Fibroblast of pulmonary artery (primary cell): ENCODE results near the gene ETV3.
"Not testable (repeated sequence)": the region's sequence is repeated elsewhere in the genome, so short reads cannot be mapped to it uniquely, and the experiment has no call there.

ENCODE experiments used
- DNase-seq: peaks from one replicate; pipeline ENCODE4 v3.0.0-alpha.2; 2010; ENCODE audit warnings: low read depth
- H3K4me3 ChIP-seq: replicated peaks from 2 replicates; pipeline ENCODE4 v1.5.1; 2011; ENCODE audit warnings: low read depth, mild to moderate bottlenecking, control low read depth, low read length, moderate library complexity
- TF ChIP-seq, protein P1 (sequence below): IDR thresholded peaks from 2 replicates; pipeline ENCODE4 v1.5.1; 2011; ENCODE audit warnings: mild to moderate bottlenecking, control low read depth, low read length, inconsistent platforms; ENCODE audit errors: missing control alignments

Gene ETV3

DNA sequence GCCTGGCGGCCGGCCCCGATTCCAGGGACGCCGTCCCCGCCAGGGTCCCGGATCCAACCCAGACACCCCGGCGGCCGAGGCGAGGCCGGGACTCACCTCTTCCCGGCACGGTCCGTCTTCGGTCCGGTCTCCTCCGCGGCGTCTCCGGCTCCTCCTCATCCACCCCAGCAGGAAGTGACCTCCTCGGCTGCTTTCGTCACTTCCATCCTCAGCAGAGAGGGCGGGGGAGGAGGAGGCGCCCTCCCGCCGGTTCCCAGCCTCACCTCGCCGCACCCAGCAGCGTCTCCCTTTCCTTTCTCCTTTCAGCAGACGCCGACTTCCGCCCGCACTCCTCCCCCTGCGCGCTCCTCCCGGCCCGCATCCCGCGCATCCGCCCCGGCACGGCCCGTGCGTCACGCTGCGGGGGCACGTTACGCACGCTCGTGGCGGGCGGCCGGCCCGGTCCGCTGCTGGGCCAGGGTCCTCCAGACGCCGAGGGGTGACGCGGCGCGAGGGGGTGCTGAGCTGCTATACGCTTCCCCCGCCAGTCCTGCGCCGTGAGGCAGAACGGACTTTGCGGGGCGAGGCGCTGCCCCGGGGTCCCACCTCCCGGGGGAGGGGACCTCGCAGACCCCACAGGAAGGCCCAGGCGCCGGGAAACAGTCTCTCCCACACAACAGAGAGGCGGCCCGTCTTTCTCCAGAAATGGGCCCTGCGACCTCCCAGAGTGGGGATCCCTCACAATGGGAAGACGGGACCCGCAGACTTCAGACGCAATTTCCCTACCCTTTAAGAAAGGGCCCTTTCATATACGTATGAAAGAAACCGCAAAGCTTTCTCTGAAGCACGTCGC lies at the start of gene ETV3:
Gene ETV3 (minus strand): TSS at position 176 of the 832 bp plus-strand sequence. CDS start 2,043 bp downstream, outside the sequence.
- H3K4me3 ChIP-seq, result peak within 1 kb of the TSS; percentile 96
- TF ChIP-seq, protein P1, sequence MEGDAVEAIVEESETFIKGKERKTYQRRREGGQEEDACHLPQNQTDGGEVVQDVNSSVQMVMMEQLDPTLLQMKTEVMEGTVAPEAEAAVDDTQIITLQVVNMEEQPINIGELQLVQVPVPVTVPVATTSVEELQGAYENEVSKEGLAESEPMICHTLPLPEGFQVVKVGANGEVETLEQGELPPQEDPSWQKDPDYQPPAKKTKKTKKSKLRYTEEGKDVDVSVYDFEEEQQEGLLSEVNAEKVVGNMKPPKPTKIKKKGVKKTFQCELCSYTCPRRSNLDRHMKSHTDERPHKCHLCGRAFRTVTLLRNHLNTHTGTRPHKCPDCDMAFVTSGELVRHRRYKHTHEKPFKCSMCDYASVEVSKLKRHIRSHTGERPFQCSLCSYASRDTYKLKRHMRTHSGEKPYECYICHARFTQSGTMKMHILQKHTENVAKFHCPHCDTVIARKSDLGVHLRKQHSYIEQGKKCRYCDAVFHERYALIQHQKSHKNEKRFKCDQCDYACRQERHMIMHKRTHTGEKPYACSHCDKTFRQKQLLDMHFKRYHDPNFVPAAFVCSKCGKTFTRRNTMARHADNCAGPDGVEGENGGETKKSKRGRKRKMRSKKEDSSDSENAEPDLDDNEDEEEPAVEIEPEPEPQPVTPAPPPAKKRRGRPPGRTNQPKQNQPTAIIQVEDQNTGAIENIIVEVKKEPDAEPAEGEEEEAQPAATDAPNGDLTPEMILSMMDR, result no peak

DNA sequence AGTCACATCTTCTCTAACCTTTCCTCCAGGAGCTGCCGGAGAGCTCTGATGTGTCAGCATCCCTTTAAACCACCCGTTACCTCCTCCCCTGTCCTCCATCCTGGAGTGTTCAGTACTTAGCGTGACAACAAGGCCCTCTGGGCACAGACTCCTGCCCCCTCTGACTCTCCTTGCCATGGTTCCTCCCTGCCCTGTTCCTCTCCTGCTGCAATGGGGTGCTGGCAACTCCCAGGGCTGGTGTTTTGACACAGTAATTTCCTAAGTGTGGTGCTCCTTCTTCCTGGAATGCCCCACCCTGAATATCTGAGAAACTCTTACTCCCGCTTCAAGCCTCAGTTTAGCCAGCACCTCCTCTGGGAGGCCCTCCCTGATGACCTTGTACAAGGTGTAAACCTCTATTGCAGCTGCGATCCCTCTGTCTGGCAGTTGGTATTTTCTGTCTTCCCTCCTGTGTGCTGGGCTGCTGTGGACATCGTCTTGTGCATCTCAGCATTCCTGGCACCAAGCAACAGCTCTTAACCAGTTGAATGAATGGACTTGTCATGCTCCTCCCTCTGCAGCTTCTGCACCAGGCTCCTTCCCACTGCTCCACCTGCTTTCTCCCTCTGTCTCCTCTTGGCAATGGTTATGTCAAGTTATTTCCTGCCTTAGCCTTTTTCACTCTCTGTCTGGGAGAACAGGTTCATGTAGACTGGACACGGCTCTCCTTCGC lies 48.2 kb upstream of the ETV3 start:
- no peak for DNase-seq
- no peak overlapping the region for H3K4me3 ChIP-seq
- TF ChIP-seq, protein P1, result no peak

More for the DNA sequence above, at the start of gene ETV3:
- peak; percentile 95 for DNase-seq

DNA sequence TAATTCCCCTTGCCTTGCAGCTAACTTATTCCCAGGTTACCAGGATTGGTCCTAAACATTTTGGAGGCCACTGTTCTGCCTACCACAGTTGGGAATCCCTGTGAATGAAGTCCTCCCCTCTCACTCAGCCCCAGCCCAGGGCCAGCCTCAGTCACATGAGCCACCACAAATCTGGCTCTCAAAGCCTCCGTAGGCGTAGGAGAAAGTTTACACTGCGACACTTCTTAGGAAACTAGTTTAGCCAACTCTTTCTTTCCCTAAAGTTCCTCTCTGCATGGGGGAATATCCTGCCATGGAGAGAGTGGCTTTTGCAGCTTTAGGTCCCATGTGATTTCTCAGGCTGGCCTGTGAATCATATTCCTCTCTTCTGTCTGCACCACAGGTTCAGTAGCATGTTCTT lies 45.7 kb upstream of the ETV3 start:
- DNase-seq, result no peak
- no peak overlapping the region for H3K4me3 ChIP-seq
- TF ChIP-seq, protein P1, result no peak

GRCh38 chr1:157182371-157182770 lies 44.2 kb upstream of the ETV3 start:
- not testable (repeated sequence) for DNase-seq, H3K4me3 ChIP-seq

DNA sequence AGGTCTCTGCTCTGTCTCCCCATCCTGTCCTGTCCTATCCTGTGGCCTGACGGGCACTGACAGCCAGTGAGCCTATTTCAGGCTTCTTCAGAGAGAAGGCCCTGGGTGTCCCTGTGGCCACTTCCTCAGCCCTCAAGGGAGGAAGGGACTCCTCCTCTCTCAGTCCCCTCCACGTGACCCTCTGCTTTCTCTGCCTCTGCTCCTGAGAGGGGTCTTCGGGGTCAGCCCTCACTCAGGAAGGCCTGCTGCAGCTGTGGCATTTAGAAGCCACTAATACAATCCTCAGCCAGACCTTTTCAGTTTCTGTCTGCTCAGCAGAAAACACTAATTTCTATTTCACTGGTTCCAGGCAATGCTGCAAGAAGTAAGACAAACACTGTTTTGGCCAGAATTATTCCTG lies 43.6 kb upstream of the ETV3 start:
- TF ChIP-seq, protein P1, result no peak
- no peak for DNase-seq
- no peak overlapping the region for H3K4me3 ChIP-seq

GRCh38 chr1:157181258-157181657 lies 43.1 kb upstream of the ETV3 start:
- no peak for DNase-seq
- TF ChIP-seq, protein P1, result no peak
- no peak overlapping the region for H3K4me3 ChIP-seq

GRCh38 chr1:157178490-157178889 lies 40.3 kb upstream of the ETV3 start:
- no peak for DNase-seq
- no peak overlapping the region for H3K4me3 ChIP-seq
- TF ChIP-seq, protein P1, result no peak
